ENCODE results near the gene TMEM163. TPM values are rescaled to one million over a fixed set of nuclear protein-coding genes. Genes with fewer than 3 reads are reported as not detected.
"Not testable (repeated sequence)": the region's sequence is repeated elsewhere in the genome, so short reads cannot be mapped to it uniquely, and the experiment has no call there.

The TMEM163 gene
- total RNA-seq, 1 experiment from 2014 or later, result 0.43 TPM

DNA sequence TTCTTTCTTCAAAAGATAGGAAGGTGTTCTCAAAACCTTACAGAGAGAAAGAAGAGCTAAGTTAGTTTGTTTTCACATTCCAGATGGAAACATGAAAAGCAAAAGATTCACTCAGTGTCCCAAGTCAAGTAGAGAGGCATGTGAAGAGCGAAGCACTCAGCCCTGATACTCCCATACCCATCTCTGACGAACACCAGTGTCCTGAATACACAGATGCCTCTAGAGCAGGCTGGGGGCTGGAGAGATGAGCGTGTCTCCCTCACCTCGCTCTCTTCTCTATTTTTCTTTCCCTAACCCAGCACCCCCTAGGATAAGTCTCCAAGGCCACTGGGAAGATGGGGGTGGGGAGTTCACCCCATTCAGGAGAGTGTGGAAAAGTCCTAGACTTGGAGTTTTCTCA, 227.8 kb downstream of the TMEM163 start:
- no peak for DNase-seq (ENCODE audit: low spot score)

GRCh38 chr2:134490559-134490958, 228.2 kb downstream of the TMEM163 start:
- DNase-seq (ENCODE audit: low spot score), result no peak

DNA sequence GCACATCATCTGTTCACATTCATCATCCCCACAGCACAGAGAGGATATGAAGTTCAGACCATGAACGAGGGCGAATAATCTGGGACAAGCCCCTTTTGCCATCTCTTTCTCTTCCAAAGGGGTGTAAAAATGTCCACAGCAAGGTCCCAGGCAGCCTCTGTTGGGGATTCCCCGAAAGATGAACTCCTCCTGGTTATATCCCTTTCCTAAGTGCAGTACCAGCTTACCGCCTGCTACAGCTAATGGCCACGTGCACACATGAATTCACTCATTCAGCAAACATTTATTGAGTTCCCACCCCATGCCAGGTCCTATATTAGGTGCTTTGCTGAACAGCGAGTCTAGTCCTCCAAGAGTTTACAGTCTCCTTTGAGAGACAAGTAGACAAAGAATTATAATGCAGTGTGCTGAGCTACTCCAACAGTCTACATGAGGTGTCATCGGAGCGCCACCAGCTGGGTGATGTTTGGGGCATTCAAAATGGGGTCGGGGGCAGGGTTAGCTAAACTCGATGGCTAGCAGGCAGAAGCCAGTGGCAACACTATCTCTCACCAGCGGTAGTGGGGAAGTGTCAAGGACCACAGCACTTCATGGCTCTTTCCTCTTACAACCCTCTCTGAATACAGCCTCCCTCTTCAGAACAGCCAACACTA, 228.9 kb downstream of the TMEM163 start:
- no peak for DNase-seq (ENCODE audit: low spot score)

- no peak for DNase-seq (ENCODE audit: low spot score)
Observed at GRCh38 chr2:134482766-134483340, 235.9 kb downstream of the TMEM163 start.

DNA sequence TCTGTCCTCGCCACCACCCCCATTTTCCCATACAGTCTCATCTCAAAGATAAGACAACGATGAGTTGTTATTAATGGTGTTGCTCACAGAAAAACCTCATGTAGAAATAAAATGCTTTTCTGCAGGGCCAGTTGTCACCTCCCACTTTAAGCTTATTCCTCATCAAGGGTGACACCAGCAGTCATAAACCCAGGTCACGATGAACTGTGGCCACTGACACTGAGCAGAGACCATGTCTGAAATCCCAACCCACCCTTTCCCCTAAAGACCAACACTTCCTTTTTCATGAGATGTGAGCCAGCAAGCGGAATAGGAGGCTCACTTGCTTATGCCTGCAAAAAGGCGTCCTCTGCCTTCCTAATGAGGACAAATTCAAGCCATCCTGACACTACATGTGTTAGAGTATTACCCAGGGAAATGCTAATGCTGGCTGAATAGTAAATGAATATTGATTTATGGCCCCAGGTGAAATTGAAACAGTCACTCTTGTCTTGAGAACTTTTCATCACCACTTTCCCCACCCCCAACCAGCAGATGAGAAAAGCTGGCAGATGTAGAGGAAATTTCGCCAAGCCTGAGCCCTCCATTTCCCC, 236.6 kb downstream of the TMEM163 start:
- no peak for DNase-seq (ENCODE audit: low spot score)

DNA sequence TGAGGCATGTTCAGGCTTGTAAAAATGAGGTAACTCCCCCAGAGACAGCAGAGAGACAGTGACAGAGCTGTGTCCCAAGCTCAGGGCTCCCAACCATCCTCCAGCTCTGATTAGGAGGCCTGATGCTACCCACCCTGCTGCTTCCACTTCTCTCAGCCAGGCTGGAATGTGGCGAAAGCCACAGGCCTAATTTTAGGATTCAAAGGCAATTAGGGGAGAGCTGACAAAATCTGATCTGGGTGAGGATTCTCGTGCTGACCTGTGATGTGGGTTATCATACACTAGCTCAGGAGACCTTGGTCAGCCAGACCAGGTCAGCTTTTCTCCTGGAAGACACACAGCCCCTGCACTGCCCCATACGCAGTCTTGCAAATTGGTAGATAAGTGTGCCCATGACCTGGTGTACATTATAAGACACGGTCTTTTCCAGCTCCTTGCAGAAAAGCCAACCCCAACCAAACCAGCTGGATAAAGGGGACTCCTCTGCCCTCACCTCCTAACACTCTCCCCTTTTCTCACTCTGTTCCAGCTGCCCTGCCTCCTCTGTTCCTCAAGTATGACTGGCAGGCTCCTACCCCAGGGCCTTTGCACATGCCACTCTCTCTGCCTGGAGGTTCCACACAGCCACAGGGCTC, 239.0 kb downstream of the TMEM163 start:
- DNase-seq (ENCODE audit: low spot score), result no peak

GRCh38 chr2:134476982-134477381, 241.8 kb downstream of the TMEM163 start:
- not testable (repeated sequence) for DNase-seq (ENCODE audit: low spot score)

GRCh38 chr2:134470561-134471168, 248.1 kb downstream of the TMEM163 start:
- DNase-seq (ENCODE audit: low spot score), result no peak

DNA sequence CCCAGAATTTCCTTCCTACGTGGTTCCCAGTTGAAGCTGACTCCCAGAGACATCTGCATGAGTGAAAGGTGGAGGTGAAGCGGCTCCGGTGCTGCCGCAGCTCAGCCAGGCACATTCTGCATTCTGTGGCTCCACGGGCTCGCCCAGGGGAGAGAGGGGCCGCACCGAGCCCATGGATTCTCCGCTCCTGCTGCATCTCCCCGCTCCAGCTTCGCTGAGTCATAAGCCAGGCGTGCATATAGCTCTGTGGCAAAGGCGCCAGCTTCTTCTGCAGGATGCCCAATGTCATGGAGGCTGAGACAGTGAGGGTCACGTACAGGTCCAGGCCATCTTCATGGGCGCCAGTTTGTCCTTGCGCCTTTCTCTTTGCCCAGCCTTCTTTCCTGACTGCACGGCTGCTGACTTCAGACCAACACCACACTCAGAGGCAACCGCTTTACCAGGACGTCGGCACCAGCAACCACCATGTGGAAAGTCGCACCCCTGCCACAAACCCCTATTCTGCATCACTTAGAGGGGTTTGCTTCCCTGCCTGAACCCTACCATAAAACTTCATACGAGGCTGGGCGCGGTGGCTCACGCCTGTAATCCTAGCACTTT, 249.2 kb downstream of the TMEM163 start:
- DNase-seq (ENCODE audit: low spot score), result no peak

DNA sequence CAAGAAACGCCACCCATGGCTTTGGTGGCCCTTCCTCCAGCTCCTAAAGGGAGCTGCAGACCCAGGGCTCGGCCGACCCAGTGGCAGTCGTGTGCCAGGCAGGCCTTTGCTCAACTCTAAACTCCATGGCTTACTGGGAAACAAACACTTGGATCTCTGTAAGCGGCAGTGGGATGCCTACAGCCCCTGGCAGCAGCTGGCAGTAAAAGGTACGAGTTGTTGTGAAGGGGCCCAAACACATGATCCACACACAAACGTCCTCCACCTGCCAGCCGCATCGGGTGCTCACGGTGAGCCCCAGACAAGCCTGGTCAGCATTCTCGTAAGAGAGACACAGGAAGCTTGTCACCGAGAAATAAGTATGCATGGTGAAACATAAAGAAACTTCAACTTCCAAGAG, 250.0 kb downstream of the TMEM163 start:
- no peak for DNase-seq (ENCODE audit: low spot score)

GRCh38 chr2:134468164-134468563, 250.6 kb downstream of the TMEM163 start:
- DNase-seq (ENCODE audit: low spot score), result no peak

GRCh38 chr2:134466141-134466540, 252.7 kb downstream of the TMEM163 start:
- DNase-seq (ENCODE audit: low spot score), result peak; percentile 38

- DNase-seq (ENCODE audit: low spot score), result no peak
Observed at GRCh38 chr2:134465228-134466105, 253.3 kb downstream of the TMEM163 start.

DNA sequence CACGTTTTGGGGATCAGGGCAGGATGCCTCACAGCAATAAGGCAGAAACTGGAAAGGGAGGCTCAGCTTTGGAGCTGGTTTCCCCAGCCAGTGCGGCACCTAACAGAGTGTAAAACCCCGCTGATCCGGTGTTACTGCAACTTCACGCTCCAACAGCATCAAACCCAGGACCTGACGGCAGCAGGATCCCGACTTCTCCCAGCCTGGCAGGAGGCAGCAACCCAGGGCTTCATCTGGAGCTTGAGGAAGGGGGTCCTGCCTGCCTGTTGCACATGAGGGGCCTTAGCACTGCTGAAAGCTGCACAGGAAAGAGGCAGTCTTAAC, 255.1 kb downstream of the TMEM163 start:
- no peak for DNase-seq (ENCODE audit: low spot score)

DNA sequence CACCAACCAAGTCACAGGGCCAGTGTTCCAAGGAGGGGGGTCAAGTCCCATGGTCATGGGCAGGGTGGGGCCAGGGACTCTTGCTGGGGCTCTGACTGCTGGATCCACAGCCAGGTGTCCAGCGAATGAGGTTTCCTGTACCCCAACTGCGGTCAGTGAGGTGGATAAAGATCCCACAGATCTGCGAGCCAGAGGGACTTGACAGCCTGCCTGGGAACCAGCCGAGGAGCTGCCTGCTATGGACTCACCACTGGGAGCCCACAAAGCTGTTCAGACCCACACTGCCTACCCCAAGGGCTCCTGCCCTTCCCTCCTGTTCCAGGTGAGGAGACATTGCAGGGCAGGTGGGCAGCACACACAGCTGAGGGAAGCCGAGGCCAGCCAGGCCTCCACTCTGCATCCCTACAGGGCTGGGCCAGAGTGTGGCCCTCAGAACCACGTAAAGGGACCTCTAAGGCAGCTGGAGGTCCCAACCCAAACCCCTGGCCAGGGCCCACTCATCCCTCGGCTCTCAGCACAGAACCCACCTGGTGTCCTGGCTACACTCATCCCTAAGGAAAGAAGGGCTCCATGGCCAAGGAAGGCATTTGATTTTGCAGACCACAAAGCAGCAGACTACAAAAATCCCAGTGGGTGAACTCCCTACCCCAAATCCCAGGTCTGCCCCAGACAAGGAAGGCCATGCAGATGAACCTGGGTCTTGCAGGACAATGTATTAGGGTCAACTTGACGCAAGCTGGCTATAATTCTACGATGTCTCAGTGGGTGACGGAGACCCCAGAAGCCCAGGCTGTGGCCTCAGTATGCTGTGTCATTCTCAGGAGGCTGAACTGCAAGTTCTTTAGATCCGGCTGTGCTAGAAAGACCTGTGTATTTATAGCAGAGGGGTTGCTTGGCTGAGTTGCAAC, 255.8 kb downstream of the TMEM163 start:
- no peak for DNase-seq (ENCODE audit: low spot score)

- DNase-seq (ENCODE audit: low spot score), result no peak
Observed at GRCh38 chr2:134462275-134462674, 256.5 kb downstream of the TMEM163 start.

GRCh38 chr2:134461511-134461910, 257.3 kb downstream of the TMEM163 start:
- peak; percentile 86 for DNase-seq (ENCODE audit: low spot score)

DNA sequence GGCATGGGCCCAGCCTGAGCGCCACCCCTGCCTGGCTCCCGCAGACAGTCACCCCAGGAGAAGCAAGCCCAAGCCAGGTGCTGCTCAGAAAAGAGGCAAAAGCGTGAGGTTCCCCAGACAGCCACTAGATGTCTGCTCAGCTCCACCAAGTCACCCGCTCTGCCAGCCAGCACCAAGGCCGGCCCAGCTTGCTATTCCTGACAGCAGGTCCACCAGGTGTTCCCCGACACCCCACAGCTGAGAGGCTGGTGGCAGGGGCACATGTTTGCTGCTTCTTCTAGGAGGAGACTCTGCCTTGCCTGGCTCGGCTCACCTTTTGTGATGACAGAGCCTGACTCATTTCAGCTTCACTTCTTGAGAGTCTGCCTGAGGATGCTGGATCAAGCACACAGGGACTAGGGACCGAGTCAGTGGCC, 258.2 kb downstream of the TMEM163 start:
- peak; percentile 71 for DNase-seq (ENCODE audit: low spot score)

DNA sequence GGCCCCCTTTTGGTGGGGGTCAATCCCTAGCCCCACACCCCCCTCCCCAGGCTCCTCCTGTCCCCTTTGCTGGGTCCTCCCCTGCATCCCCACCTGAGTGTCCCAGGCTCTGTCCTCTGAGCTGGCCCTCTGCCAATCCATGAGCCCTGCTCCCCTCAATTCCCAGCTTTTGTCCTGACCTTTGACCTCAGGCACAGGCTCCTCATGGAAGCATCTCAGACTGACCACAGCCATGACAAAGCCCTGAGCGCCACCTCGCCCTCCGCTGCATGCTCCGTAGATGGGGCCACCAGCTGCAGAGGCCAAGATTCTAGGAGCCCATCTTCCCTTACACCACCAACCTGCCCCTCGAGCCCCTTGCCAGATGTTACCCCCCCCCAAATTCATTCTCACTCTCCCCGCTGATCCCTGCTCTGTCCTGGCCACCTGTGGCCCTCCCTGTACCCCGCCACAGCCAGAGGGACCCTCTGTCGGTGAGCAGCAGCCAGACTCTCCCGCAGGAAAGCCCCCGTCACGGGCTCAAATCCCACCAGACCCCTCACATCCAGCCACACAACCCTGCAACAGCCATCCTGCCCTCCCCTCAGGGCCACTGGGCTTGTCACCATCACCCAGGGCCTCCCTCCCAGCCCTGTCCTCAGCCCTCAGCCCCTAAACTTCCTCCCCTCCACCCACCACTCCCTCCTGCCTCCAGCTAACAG, 258.9 kb downstream of the TMEM163 start:
- no peak for DNase-seq (ENCODE audit: low spot score)

- no peak for DNase-seq (ENCODE audit: low spot score)
Observed at GRCh38 chr2:134458950-134459349, 259.9 kb downstream of the TMEM163 start.
